Left kidney (tissue), 2 donors: ENCODE data around the gene SLC10A1. TPM values are rescaled to one million over a fixed set of nuclear protein-coding genes. Genes with fewer than 3 reads are reported as not detected.

Experiments
- DNase-seq: peaks from one replicate; pipeline ENCODE4 v3.0.0-alpha.2; 2013
- polyA plus RNA-seq: library from polyadenylated mRNA; unstranded; fragments of 120-200 nt; gene quantifications from one replicate; pipeline ENCODE4 v1.2.1, GENCODE V29; 2013; ENCODE audit not compliant: insufficient read length

Gene SLC10A1
- polyA plus RNA-seq, 1 donor, result 0.22 TPM

- no peak for DNase-seq
Measured at GRCh38 chr14:69808919-69809808, 12.1 kb upstream of the SLC10A1 start.

DNA sequence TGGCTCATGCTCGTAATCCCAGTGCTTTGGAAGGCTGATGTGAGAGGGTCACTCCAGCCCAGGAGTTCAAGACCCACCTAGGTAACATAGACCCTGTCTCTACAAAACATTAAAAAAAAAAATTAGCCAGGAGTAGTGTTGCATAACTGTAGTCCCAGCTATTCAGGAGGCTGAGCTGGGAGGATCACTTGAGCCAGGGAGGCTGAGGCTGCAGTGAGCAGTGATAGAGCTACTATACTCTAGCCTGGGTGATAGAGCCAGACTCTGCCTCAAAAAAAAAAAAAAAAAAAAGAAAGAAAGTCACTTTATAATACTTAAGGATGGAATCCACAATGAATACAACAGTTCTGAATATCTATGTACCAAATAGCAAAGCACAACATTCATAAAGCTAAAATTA lies 10.2 kb upstream of the SLC10A1 start:
- DNase-seq, result no peak

DNA sequence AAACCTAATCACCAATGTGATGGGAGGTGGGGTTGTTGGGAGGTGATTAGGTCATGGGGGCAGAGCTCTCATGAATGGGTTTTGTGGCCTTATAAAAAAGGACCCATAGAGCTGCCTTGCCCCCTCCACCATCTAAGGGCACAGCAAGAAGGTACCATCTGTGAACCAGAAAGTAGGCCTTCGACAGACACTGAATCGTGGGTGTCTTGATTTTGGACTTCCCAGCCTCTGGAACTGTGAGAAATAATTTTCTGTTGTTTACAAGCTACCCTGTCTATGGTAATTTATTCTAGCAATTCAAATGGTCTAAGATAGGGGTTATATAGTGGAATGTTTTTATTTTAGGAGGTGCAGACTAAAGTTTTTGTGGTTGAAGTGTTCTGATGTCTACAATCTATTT lies 7.9 kb upstream of the SLC10A1 start:
- DNase-seq, result no peak

DNA sequence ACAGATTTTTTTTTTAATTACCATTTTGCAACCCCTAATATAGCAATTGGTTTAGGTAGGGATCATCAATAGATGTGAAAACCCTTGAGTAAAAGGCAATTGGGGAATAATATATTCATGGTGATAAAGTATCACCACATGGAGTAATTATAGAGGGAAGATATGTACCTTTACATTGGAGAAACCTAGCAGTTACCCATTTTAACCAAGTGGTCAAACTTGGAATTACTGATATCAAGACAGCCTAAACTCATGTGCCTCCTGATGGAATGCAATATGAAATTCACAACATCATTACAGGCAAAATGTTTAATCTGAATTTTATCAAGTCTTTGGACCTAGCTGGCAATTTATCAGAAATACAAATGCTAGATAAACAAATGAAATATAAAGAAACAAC lies 6.7 kb upstream of the SLC10A1 start:
- DNase-seq, result no peak

DNA sequence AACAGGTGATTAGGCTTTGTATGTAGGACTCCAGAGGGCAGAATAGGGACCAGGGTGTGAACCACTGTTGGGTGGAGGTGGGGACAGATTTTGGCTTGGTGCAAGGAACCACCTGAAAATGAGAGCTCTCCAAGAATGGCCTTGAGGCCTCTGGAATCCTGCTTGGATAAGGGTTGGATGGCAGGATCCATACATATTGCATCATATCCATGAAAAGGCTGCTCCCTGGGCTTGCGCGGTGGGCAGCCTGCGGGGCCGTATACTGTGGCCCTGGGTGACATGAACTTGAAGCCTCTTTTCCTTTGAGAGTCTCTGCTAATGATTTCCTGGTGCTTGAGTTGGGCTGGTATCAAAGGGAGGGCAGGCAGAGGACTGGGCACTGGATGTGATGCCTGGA lies 1.3 kb upstream of the SLC10A1 start:
- DNase-seq, result no peak

- DNase-seq, result no peak
Measured at GRCh38 chr14:69797573-69798338, 715 bp upstream of the SLC10A1 start.

DNA sequence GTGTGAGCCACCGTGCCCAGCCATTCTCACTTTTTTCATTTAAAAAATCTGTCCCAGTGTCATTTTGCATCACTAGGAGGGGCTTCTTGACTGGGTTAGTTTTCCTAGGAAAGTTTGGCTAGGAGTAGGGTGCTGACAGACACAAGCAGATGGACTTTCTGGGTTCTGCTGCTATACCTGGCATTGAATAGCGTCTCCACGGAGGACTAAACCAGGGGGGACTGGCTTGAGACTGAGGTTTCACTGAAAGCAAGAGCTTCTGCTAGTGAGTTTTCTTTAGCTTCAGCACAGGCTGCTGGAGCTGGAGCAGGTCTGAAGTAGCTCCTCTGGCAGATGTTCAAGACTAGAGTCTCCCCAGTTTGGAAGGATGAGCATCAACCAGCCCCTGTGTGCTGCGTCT lies 1.4 kb downstream of the SLC10A1 start:
- no peak for DNase-seq

GRCh38 chr14:69794791-69795190 lies 2.2 kb downstream of the SLC10A1 start:
- DNase-seq, result no peak

- DNase-seq, result no peak
Measured at GRCh38 chr14:69792887-69793421, 4.1 kb downstream of the SLC10A1 start.

- DNase-seq, result no peak
Measured at GRCh38 chr14:69789118-69789640, 7.9 kb downstream of the SLC10A1 start.

- no peak for DNase-seq
Measured at GRCh38 chr14:69786603-69787002, 10.4 kb downstream of the SLC10A1 start.

DNA sequence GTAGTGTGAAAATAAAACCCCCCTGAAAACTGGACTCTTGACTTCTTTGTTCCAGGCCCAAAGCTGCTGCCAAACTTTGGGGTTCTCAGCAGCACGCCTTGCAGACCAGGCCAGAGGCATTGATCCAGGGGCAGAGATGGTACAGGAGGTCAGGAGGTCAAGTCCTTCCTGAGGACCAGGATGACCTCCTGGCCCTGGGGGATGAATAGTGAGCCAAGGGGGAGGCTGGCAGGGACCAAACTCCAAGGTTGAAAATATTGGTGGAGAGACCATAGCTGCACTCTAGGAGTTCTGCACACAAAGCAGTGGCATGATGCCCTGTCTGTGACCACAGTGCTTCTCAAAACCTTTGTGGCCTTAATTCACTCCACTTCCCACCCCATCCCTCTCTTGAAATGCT lies 12.1 kb downstream of the SLC10A1 start:
- no peak for DNase-seq

GRCh38 chr14:69780952-69781351 lies 16.1 kb downstream of the SLC10A1 start:
- no peak for DNase-seq

DNA sequence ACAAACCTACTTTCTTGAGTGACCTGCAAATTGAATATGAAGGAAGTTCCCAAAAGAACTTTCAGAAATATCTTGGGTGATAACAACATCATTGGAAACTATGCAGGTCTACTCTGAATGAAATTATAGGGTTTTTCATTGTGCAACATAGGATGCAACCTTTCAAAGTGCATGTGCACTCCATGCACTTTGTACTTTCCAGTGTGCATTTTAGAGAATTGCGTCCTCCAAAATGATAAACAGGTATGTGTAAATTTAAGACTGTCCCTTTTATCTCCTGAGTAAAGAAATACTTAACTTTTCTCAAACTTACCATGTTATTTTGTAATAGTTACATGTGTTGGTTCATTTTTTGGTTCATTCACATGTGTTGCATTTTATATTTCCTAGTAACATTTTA lies 16.9 kb downstream of the SLC10A1 start:
- no peak for DNase-seq

DNA sequence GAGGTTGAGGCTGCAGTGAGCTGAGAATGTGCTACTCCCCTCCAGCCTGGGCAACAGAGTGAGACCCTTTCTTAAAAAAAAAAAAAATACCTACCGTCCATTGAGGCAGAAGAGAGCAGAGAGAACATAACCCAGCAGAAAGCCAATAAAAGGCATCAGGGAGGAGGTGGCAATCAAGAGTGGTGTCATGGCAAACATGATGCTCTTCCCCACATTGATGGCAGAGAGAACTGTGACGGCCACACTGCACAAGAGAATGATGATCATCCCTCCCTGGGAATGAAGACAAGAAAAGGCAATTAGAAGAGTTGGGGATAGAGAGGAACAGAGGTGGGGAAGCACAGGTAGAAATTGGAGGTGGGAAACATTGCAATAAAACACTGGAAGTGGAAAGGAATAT lies 18.0 kb downstream of the SLC10A1 start:
- no peak for DNase-seq

- DNase-seq, result no peak
Measured at GRCh38 chr14:69776875-69777453, 20.1 kb downstream of the SLC10A1 start.

DNA sequence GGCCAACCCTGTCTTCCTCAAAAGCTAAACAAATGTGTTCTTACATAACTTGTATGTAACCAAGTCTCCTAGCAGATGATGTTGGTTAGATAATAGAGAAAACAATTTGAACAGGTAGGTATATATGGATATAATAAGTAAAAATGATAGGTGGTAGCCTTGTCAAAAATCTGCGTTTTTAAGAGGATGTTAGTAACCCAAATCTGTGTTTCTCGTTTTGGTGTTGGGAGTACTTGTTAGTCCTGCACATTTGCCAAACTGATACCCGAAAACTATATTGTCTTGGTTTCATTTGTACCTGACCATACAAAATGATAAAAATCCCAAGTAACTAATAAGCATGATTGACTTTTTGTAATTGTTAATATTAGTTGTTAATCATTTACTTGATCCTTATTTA lies 22.0 kb downstream of the SLC10A1 start:
- no peak for DNase-seq

GRCh38 chr14:69773571-69774276 lies 23.3 kb downstream of the SLC10A1 start:
- DNase-seq, result no peak

- DNase-seq, result no peak
Measured at GRCh38 chr14:69772082-69773017, 24.7 kb downstream of the SLC10A1 start.

DNA sequence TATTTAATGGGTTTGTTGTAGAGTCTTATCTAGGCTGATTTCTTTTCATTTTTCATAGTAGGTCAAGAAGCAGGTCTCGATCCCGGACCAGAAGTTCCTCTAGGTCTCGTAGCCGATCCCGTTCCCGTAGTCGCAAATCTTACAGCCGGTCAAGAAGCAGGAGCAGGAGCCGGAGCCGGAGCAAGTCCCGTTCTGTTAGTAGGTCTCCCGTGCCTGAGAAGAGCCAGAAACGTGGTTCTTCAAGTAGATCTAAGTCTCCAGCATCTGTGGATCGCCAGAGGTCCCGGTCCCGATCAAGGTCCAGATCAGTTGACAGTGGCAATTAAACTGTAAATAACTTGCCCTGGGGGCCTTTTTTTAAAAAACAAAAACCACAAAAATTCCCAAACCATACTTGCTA lies 25.9 kb downstream of the SLC10A1 start:
- DNase-seq, result no peak

DNA sequence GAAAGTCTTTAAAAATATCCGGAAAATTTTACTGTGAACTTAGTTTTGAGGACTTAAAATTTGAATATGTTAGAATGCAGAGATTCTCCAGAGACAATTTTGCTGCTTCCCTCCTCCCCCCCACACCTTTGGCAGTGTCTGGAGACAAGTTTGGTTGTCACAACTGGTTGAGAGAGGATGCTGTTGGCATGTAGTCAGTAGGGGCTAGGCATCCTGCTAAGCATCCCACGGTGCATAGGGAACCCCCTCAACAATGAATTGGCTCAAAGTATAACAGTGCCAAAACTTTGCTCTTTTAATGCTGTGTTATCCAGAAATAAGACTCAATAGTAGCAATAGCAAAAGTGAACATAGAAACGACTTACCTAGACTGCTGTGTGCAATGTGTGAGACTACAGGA lies 26.5 kb downstream of the SLC10A1 start:
- DNase-seq, result no peak
